Esophagus muscularis mucosa (tissue), 4 donors: ENCODE measurements around the gene TRABD2B. TPM values are rescaled to one million over a fixed set of nuclear protein-coding genes. Genes with fewer than 3 reads are reported as not detected.

Experiments used
- DNase-seq: peaks from one replicate; pipeline ENCODE4 v3.0.0-alpha.2; 2017; ENCODE audit errors: extremely low spot score
- H3K27ac ChIP-seq, 4 donors: fragments of 200-600 bp; sonication (generic); replicated peaks in 1 of 4; 1 replicate in 3 of 4; 2 replicates in 1 of 4; pipeline ENCODE4 v1.5.1; 2016 to 2019; ENCODE audit warnings: mild to moderate bottlenecking in 1 of 4
- H3K27me3 ChIP-seq, 4 donors: fragments of 200-600 bp; sonication (generic); one replicate each; pipeline versions ENCODE4 v1.5.1 to v1.6.0; 2016 to 2019
- H3K36me3 ChIP-seq, 4 donors: fragments of 200-600 bp; sonication (generic); one replicate each; pipeline ENCODE4 v1.5.1; 2016 to 2019
- H3K4me1 ChIP-seq, 4 donors: fragments of 200-600 bp; sonication (generic); one replicate each; pipeline ENCODE4 v1.5.1; 2016 to 2019
- H3K4me3 ChIP-seq, 4 donors: fragments of 200-600 bp; sonication (generic); 1 replicate in 2 of 4; 2 replicates in 2 of 4; pipeline ENCODE4 v1.5.1; 2016 to 2019; ENCODE audit warnings: mild to moderate bottlenecking in 4 of 4, moderate library complexity in 1 of 4
- H3K9me3 ChIP-seq, 4 donors: fragments of 200-600 bp; sonication (generic); 1 replicate in 3 of 4; 2 replicates in 1 of 4; pipeline ENCODE4 v1.5.1; 2016 to 2019
- CTCF ChIP-seq, 3 experiments: fragments of 200-600 bp in 2 of 3; fragments of 450-650 bp in 1 of 3; sonication (generic) in 2 of 3; IDR thresholded peaks; one replicate each; pipeline ENCODE4 v1.5.1; 2017 to 2019; ENCODE audit warnings: antibody characterized with exemption in 3 of 3, mild to moderate bottlenecking in 2 of 3, moderate library complexity in 1 of 3
- EP300 ChIP-seq: sonication (generic); formaldehyde crosslinking; IDR thresholded peaks from one replicate; pipeline ENCODE4 v1.6.1; 2017; ENCODE audit warnings: antibody characterized with exemption
- POLR2A ChIP-seq: fragments of 450-650 bp; IDR thresholded peaks from one replicate; pipeline ENCODE4 v1.6.1; 2017; ENCODE audit warnings: antibody characterized with exemption, moderate library complexity, mild to moderate bottlenecking, low read depth
- POLR2AphosphoS5 ChIP-seq, 2 donors: sonication (generic); formaldehyde crosslinking; IDR thresholded peaks; one replicate each; pipeline ENCODE4 v1.6.1; 2017; ENCODE audit warnings: antibody characterized with exemption in 2 of 2
- WGBS: methylation state at CpG from one replicate; pipeline ENCODE4 v1.1.5; 2018; 5-methylcytosine and 5-hydroxymethylcytosine counted together
- intact Hi-C: fragments of 100-400 bp; cut with DNase I; formaldehyde crosslinking; loops from one replicate; pipeline ENCODE4 v1.15.1; 2023
- total RNA-seq, 4 donors: library from RNA; depleted of rRNA; stranded (reverse); fragments of >200 nt; gene quantifications; one replicate each; pipeline versions ENCODE4 v1.1.0 to v1.2.1, GENCODE V29; 2016

TRABD2B gene
- total RNA-seq, 4 donors from 2014 or later, result 4.0 to 7.6 (median 4.1) TPM

- no peak overlapping the region for H3K27ac ChIP-seq
- no peaks in the 10 kb centered on the region for H3K36me3 ChIP-seq
- H3K4me1 ChIP-seq, result peaks cover 0 to 31% (median 27%) of the 10 kb centered on the region in 4 donors
- H3K9me3 ChIP-seq, result no peaks in the 10 kb centered on the region
- DNase-seq, result no peak
- 56% methylated on average over 2 of the region's 4 CpGs for WGBS
- TF ChIP-seq POLR2A, result no peak
- TF ChIP-seq CTCF (IDR thresholded peaks at IDR 0.05), result no peak
- TF ChIP-seq POLR2AphosphoS5 (IDR thresholded peaks at IDR 0.05), result no peak
- TF ChIP-seq EP300, result no peak
- no peak overlapping the region for H3K4me3 ChIP-seq
- no peaks in the 10 kb centered on the region for H3K27me3 ChIP-seq
- intact Hi-C loops, result no loop called here
These were observed 52.6 kb downstream of the TRABD2B start for GRCh38 chr1:47944561-47944960.

GRCh38 chr1:47942240-47942629 lies 55.0 kb downstream of the TRABD2B start:
- H3K27ac ChIP-seq, result no peak overlapping the region
- H3K27me3 ChIP-seq, result no peaks in the 10 kb centered on the region
- peaks cover 0 to 47% (median 43%) of the 10 kb centered on the region in 4 donors for H3K4me1 ChIP-seq
- no peak for DNase-seq
- no peak overlapping the region for H3K4me3 ChIP-seq
- intact Hi-C loops, result no loop called here
- H3K36me3 ChIP-seq, result no peaks in the 10 kb centered on the region
- H3K9me3 ChIP-seq, result no peaks in the 10 kb centered on the region
- TF ChIP-seq POLR2AphosphoS5 (IDR thresholded peaks at IDR 0.05) (no peak), POLR2A (no peak), CTCF (IDR thresholded peaks at IDR 0.05) (no peak), EP300 (no peak)
- 78% methylated on average over 1 of the region's 3 CpGs for WGBS

- H3K27ac ChIP-seq, result no peak overlapping the region
- no peak overlapping the region for H3K4me3 ChIP-seq
- TF ChIP-seq POLR2AphosphoS5 (IDR thresholded peaks at IDR 0.05) (no peak), EP300 (no peak), CTCF (IDR thresholded peaks at IDR 0.05) (no peak), POLR2A (no peak)
- H3K4me1 ChIP-seq, result peaks cover 0 to 47% (median 43%) of the 10 kb centered on the region in 4 donors
- no peaks in the 10 kb centered on the region for H3K27me3 ChIP-seq
- WGBS, result 94% methylated on average over 2 of the region's 2 CpGs
- no peaks in the 10 kb centered on the region for H3K36me3 ChIP-seq
- no peaks in the 10 kb centered on the region for H3K9me3 ChIP-seq
- no peak for DNase-seq
- intact Hi-C loops, result no loop called here
These were observed 55.5 kb downstream of the TRABD2B start for GRCh38 chr1:47941609-47942239.

GRCh38 chr1:47940779-47941178 lies 56.4 kb downstream of the TRABD2B start:
- no peaks in the 10 kb centered on the region for H3K9me3 ChIP-seq
- 38% methylated on average over 5 of the region's 5 CpGs for WGBS
- H3K36me3 ChIP-seq, result no peaks in the 10 kb centered on the region
- no peak for DNase-seq
- H3K4me1 ChIP-seq, result peaks cover 0 to 50% (median 43%) of the 10 kb centered on the region in 4 donors
- no peaks in the 10 kb centered on the region for H3K27me3 ChIP-seq
- intact Hi-C loops, result no loop called here
- no peak overlapping the region for H3K4me3 ChIP-seq
- H3K27ac ChIP-seq, result no peak overlapping the region
- TF ChIP-seq POLR2A, result no peak
- TF ChIP-seq CTCF (IDR thresholded peaks at IDR 0.05), result no peak
- no peak for TF ChIP-seq EP300
- TF ChIP-seq POLR2AphosphoS5 (IDR thresholded peaks at IDR 0.05), result no peak

- peaks cover 0 to 55% (median 43%) of the 10 kb centered on the region in 4 donors for H3K4me1 ChIP-seq
- no peak overlapping the region for H3K4me3 ChIP-seq
- H3K27me3 ChIP-seq, result no peaks in the 10 kb centered on the region
- H3K27ac ChIP-seq, result no peak overlapping the region
- no peak for TF ChIP-seq CTCF (IDR thresholded peaks at IDR 0.05)
- no peaks in the 10 kb centered on the region for H3K9me3 ChIP-seq
- intact Hi-C loops, result no loop called here
- WGBS, result 87% methylated on average over 7 of the region's 8 CpGs
- DNase-seq, result no peak
- no peaks in the 10 kb centered on the region for H3K36me3 ChIP-seq
These were observed 56.9 kb downstream of the TRABD2B start for GRCh38 chr1:47940326-47940725.
